HCT116 (cell line): Measurements from ENCODE around the gene MTA3. TPM values are rescaled to one million over a fixed set of nuclear protein-coding genes. Genes with fewer than 3 reads are reported as not detected.

Experiments used
- ATAC-seq: fragments of 200-7000 bp; cut with Tn5 transposase; 2 replicates; pipeline ENCODE4 v1.9.1; 2020; ENCODE audit warnings: mild to moderate bottlenecking, moderate library complexity
- BruUV-seq: library from RNA; stranded (reverse); fragments of 400-500 nt; replicated peaks from 2 replicates; lab custom pipeline; 2021; lab: Mats Ljungman, UMichigan
- CTCF ChIA-PET: fragments of 300-600 bp; sonication (Branson Sonifier 250); formaldehyde crosslinking; loops from one replicate; lab custom pipeline; 2021; ENCODE audit warnings: antibody characterized with exemption; lab: Charles Lee
- POLR2A ChIA-PET: fragments of 300-600, 350-600 bp; sonication (Branson Sonifier 250); formaldehyde crosslinking; loops from one replicate; lab custom pipeline; 2021; ENCODE audit warnings: antibody characterized with exemption; lab: Charles Lee
- RAD21 ChIA-PET, 2 experiments: fragments of 300-600 bp; sonication (Branson Sonifier 250); formaldehyde crosslinking; loops; one replicate each; lab custom pipeline; 2023; ENCODE audit warnings: low total read pairs in 2 of 2; ENCODE audit not compliant: uncharacterized antibody in 2 of 2, unreplicated experiment in 2 of 2, low non-redundant PET in 1 of 2; lab: Charles Lee
- DNase-seq: peaks from one replicate; pipeline ENCODE4 v3.0.0-alpha.2; 2010; ENCODE audit warnings: low read depth, low spot score
- H2AFZ ChIP-seq: fragments of 200-600 bp; shearing (Covaris generic), sonication (generic); 2 replicates; pipeline ENCODE4 v1.6.1; 2017; ENCODE audit warnings: low read depth, mixed run types, mixed read lengths, antibody characterized with exemption, low read length; ENCODE audit not compliant: poor library complexity, severe bottlenecking
- H3K27ac ChIP-seq: 2 replicates; pipeline ENCODE4 v1.5.1; 2012; ENCODE audit warnings: low read depth, low read length
- H3K27me3 ChIP-seq: fragments of 200-600 bp; sonication (generic); 2 replicates; pipeline ENCODE4 v1.6.1; 2016; ENCODE audit warnings: mixed run types, low read length, mixed read lengths; ENCODE audit not compliant: insufficient read depth
- H3K36me3 ChIP-seq, 2 experiments: fragments of 200-500 bp in 1 of 2; fragments of 200-600 bp in 1 of 2; sonication (Bioruptor generic) in 1 of 2; sonication (generic) in 1 of 2; 2 replicates each; pipeline versions ENCODE4 v1.5.1 to v1.6.1; 2014 to 2016; ENCODE audit warnings: low read length in 2 of 2, inconsistent platforms in 1 of 2, mixed read lengths in 1 of 2, mixed run types in 1 of 2; ENCODE audit not compliant: insufficient read depth in 2 of 2, control insufficient read depth in 1 of 2
- H3K4me1 ChIP-seq, 2 experiments: fragments of 200-600 bp in 1 of 2; sonication (generic) in 1 of 2; 2 replicates each; pipeline versions ENCODE4 v1.5.1 to v1.6.1; 2012 to 2017; ENCODE audit warnings: low read length in 2 of 2, inconsistent platforms in 1 of 2, mild to moderate bottlenecking in 1 of 2, mixed read lengths in 1 of 2, mixed run types in 1 of 2, moderate library complexity in 1 of 2; ENCODE audit not compliant: insufficient read depth in 2 of 2, control insufficient read depth in 1 of 2
- H3K4me2 ChIP-seq: fragments of 200-600 bp; sonication (generic); 2 replicates; pipeline ENCODE4 v1.6.1; 2017; ENCODE audit warnings: mixed run types, low read length, mixed read lengths
- H3K4me3 ChIP-seq, 2 experiments: fragments of 200-600 bp in 1 of 2; sonication (generic) in 1 of 2; replicated peaks in 1 of 2; 2 replicates each; pipeline ENCODE4 v1.5.1; 2011 to 2016; ENCODE audit warnings: low read length in 2 of 2, control low read depth in 1 of 2, low read depth in 1 of 2, mild to moderate bottlenecking in 1 of 2, mixed read lengths in 1 of 2, mixed run types in 1 of 2
- H3K79me2 ChIP-seq: fragments of 200-600 bp; sonication (generic); 2 replicates; pipeline ENCODE4 v1.6.1; 2017; ENCODE audit warnings: mild to moderate bottlenecking, mixed run types, low read length, moderate library complexity, mixed read lengths; ENCODE audit not compliant: insufficient read depth
- H3K9ac ChIP-seq: fragments of 200-600 bp; sonication (generic); 2 replicates; pipeline ENCODE4 v1.6.1; 2016; ENCODE audit warnings: low read length, mixed read lengths
- H3K9me2 ChIP-seq: fragments of 200-600 bp; sonication (generic), shearing (Covaris generic); 2 replicates; pipeline ENCODE4 v1.6.1; 2017; ENCODE audit warnings: mixed run types, mild to moderate bottlenecking, moderate library complexity; ENCODE audit not compliant: insufficient read depth
- H3K9me3 ChIP-seq, 2 experiments: fragments of 200-500 bp in 1 of 2; fragments of 200-600 bp in 1 of 2; sonication (Bioruptor generic) in 1 of 2; sonication (generic) in 1 of 2; 2 replicates each; pipeline ENCODE4 v1.6.1; 2014 to 2017; ENCODE audit warnings: low read length in 2 of 2, mixed read lengths in 2 of 2, inconsistent platforms in 1 of 2, low read depth in 1 of 2, mild to moderate bottlenecking in 1 of 2, mixed run types in 1 of 2, moderate library complexity in 1 of 2; ENCODE audit not compliant: control insufficient read depth in 1 of 2, insufficient read depth in 1 of 2
- H4K20me1 ChIP-seq: fragments of 200-600 bp; sonication (generic), shearing (Covaris generic); 2 replicates; pipeline ENCODE4 v1.6.1; 2017; ENCODE audit warnings: mixed run types, mild to moderate bottlenecking, moderate library complexity; ENCODE audit not compliant: insufficient read depth
- CBX3 ChIP-seq: IDR thresholded peaks from 2 replicates; pipeline ENCODE4 v1.6.1; 2012; ENCODE audit warnings: low read depth
- ELF1 ChIP-seq: IDR thresholded peaks from 2 replicates; pipeline ENCODE4 v1.6.1; 2012; ENCODE audit warnings: low read depth, borderline replicate concordance
- FOSL1 ChIP-seq: IDR thresholded peaks from 2 replicates; pipeline ENCODE4 v1.6.1; 2012; ENCODE audit warnings: low read depth
- JUND ChIP-seq: IDR thresholded peaks from 2 replicates; pipeline ENCODE4 v1.6.1; 2012
- TCF7L2 ChIP-seq: IDR thresholded peaks from 2 replicates; pipeline ENCODE4 v1.7.0; 2011; ENCODE audit warnings: borderline replicate concordance, inconsistent platforms; ENCODE audit not compliant: insufficient read depth, insufficient read length; ENCODE audit errors: extremely low read depth
- ZNF274 ChIP-seq: fragments of 200-500 bp; sonication (Bioruptor generic); IDR thresholded peaks from 2 replicates; pipeline ENCODE4 v1.6.1; 2014; ENCODE audit warnings: mild to moderate bottlenecking, low read depth, low read length, inconsistent platforms
- intact Hi-C: fragments of 100-400 bp; cut with micrococcal nuclease; formaldehyde crosslinking; loops from 2 replicates; pipeline ENCODE4 v1.10.0; 2022
- total RNA-seq: library from RNA; stranded (reverse); gene quantifications from one replicate; pipeline ENCODE4 v1.2.1, GENCODE V29; 2021; ENCODE audit not compliant: unreplicated experiment

Gene MTA3
- total RNA-seq, 1 experiment from 2014 or later = 46.3 TPM

- no peak for ATAC-seq
- no peak overlapping the region for H3K27ac ChIP-seq
- H3K4me3 ChIP-seq = no peak overlapping the region
- RAD21 ChIA-PET = no interaction called here
- H3K9me2 ChIP-seq = no peaks in the 10 kb centered on the region
- no peaks in the 10 kb centered on the region for H4K20me1 ChIP-seq
- no peaks in the 10 kb centered on the region for H3K36me3 ChIP-seq
- no peaks in the 10 kb centered on the region for H3K4me1 ChIP-seq
- TF ChIP-seq FOSL1 = no peak
- no peak for TF ChIP-seq JUND
- TF ChIP-seq ZNF274 = no peak
- H2AFZ ChIP-seq = no peak overlapping the region
- no peak overlapping the region for H3K9ac ChIP-seq
- CTCF ChIA-PET = no interaction called here
- no peaks in the 10 kb centered on the region for H3K79me2 ChIP-seq
- BruUV-seq = no TSS peak
- H3K4me2 ChIP-seq = no peak overlapping the region
- DNase-seq = no peak
- intact Hi-C loops = no loop called here
- no peaks in the 10 kb centered on the region for H3K27me3 ChIP-seq
- no peaks in the 10 kb centered on the region for H3K9me3 ChIP-seq
- POLR2A ChIA-PET = no interaction called here
Observed at GRCh38 chr2:42755191-42755880, 186.9 kb downstream of the MTA3 start.

GRCh38 chr2:42756150-42756775 lies 187.8 kb downstream of the MTA3 start:
- Histone ChIP-seq H3K36me3 (no peaks in the 10 kb centered on the region), H3K27me3 (no peaks in the 10 kb centered on the region), H3K9me2 (no peaks in the 10 kb centered on the region), H3K4me1 (peaks cover 0 to under 1% of the 10 kb centered on the region in 2 experiments; a peak in 1 of 4 replicates), H4K20me1 (no peaks in the 10 kb centered on the region), H3K4me3 (no peak overlapping the region), H2AFZ (no peak overlapping the region), H3K27ac (no peak overlapping the region), H3K9ac (no peak overlapping the region), H3K9me3 (no peaks in the 10 kb centered on the region), H3K4me2 (no peak overlapping the region), H3K79me2 (no peaks in the 10 kb centered on the region)
- intact Hi-C loops = no loop called here
- RAD21 ChIA-PET = no interaction called here
- TF ChIP-seq ELF1 (no peak), CBX3 (no peak), TCF7L2 (no peak), ZNF274 (no peak)
- POLR2A ChIA-PET = no interaction called here
- DNase-seq (no peak), ATAC-seq (no peak)
- CTCF ChIA-PET = no interaction called here
- BruUV-seq = no TSS peak
